ENCODE data around the gene ZXDC.

Gene ZXDC

GRCh38 chr3:126475413-126476114 lies at the start of gene ZXDC:
ZXDC (minus strand) TSS chr3:126475891; CDS start chr3:126475865, 26 bp downstream.
- peak; percentile 81 for TF ChIP-seq CTCF (IDR thresholded peaks at IDR 0.05; ENCODE audit: borderline replicate concordance, control extremely low read depth, extremely low read depth, insufficient read depth, missing control alignments)
- in situ Hi-C loops (cut with MboI; ENCODE audit: low sequenced_read_pairs, unreplicated experiment) = no loop called here
- DNase-seq (ENCODE audit: low spot score) = peak; percentile 100

- no peak for DNase-seq (ENCODE audit: low spot score)
- no peak for TF ChIP-seq CTCF (IDR thresholded peaks at IDR 0.05; ENCODE audit: borderline replicate concordance, control extremely low read depth, extremely low read depth, insufficient read depth, missing control alignments)
- in situ Hi-C loops (cut with MboI; ENCODE audit: low sequenced_read_pairs, unreplicated experiment) = no loop called here
Observed at GRCh38 chr3:126525091-126525852, 49.6 kb upstream of the ZXDC start.

- no peak for TF ChIP-seq CTCF (IDR thresholded peaks at IDR 0.05; ENCODE audit: borderline replicate concordance, control extremely low read depth, extremely low read depth, insufficient read depth, missing control alignments)
- no peak for DNase-seq (ENCODE audit: low spot score)
- in situ Hi-C loops (cut with MboI; ENCODE audit: low sequenced_read_pairs, unreplicated experiment) = no loop called here
Observed at GRCh38 chr3:126524429-126524988, 48.8 kb upstream of the ZXDC start.

- in situ Hi-C loops (cut with MboI; ENCODE audit: low sequenced_read_pairs, unreplicated experiment) = no loop called here
- TF ChIP-seq CTCF (IDR thresholded peaks at IDR 0.05; ENCODE audit: borderline replicate concordance, control extremely low read depth, extremely low read depth, insufficient read depth, missing control alignments) = no peak
Observed at GRCh38 chr3:126523745-126524428, 48.2 kb upstream of the ZXDC start, which contains the start of gene CHST13. CHST13 (plus strand) TSS chr3:126524155; CDS start chr3:126524333, 178 bp downstream.

GRCh38 chr3:126522363-126522788 lies 46.7 kb upstream of the ZXDC start:
- in situ Hi-C loops (cut with MboI; ENCODE audit: low sequenced_read_pairs, unreplicated experiment) = no loop called here
- peak; percentile 86 for TF ChIP-seq CTCF (IDR thresholded peaks at IDR 0.05; ENCODE audit: borderline replicate concordance, control extremely low read depth, extremely low read depth, insufficient read depth, missing control alignments)
- DNase-seq (ENCODE audit: low spot score) = peak; percentile 82

More at GRCh38 chr3:126523745-126524428, 48.2 kb upstream of the ZXDC start, which contains the start of gene CHST13:
- DNase-seq (ENCODE audit: low spot score) = no peak
